ENCODE data around the gene ACVRL1. TPM values are rescaled to one million over a fixed set of nuclear protein-coding genes. Genes with fewer than 3 reads are reported as not detected.

The ACVRL1 gene
- total RNA-seq, 4 donors from 2014 or later, result 115 to 440 (median 137) TPM

- DNase-seq, result peak; percentile 29
- Histone ChIP-seq H3K27me3 (no peaks in the 10 kb centered on the region), H3K9me3 (no peaks in the 10 kb centered on the region), H3K36me3 (no peaks in the 10 kb centered on the region), H3K4me3 (no peak overlapping the region), H3K27ac (peak overlapping the region; percentile 60 to 81 (median 74)), H3K4me1 (peaks cover 24 to 88% (median 65%) of the 10 kb centered on the region in 4 donors)
- in situ Hi-C loops (cut with MboI; ENCODE audit: low pct_ligation_motif_present in 1 of 4, low pct_unique_long_range_greater_than_20kb in 1 of 4, low sequenced_read_pairs in 3 of 4) (no loop called here), intact Hi-C loops (cut with DNase I; ENCODE audit: low total_unique reads) (no loop called here)
- TF ChIP-seq POLR2AphosphoS5 (IDR thresholded peaks at IDR 0.05), result peak in 1 of 3 donors; percentile 9
- no peak for TF ChIP-seq CTCF (IDR thresholded peaks at IDR 0.05)
- WGBS, 2 donors (ENCODE audit: low coverage in 1 of 2), result 35 to 57% methylated on average over 1 to 3 of the region's 3 CpGs
Measured at GRCh38 chr12:51959211-51959610, 51.9 kb downstream of the ACVRL1 start.

GRCh38 chr12:51959921-51960320, 52.6 kb downstream of the ACVRL1 start:
- whole genome bisulfite sequencing, 2 donors (ENCODE audit: low coverage in 1 of 2), result 73 to 80% methylated on average over 1 to 4 of the region's 4 CpGs
- Histone ChIP-seq H3K9me3 (no peaks in the 10 kb centered on the region), H3K27ac (peak overlapping the region; percentile 60 to 81 (median 74)), H3K36me3 (no peaks in the 10 kb centered on the region), H3K4me3 (no peak overlapping the region), H3K27me3 (no peaks in the 10 kb centered on the region), H3K4me1 (peaks cover 20 to 80% (median 61%) of the 10 kb centered on the region in 4 donors)
- in situ Hi-C loops (cut with MboI; ENCODE audit: low pct_ligation_motif_present in 1 of 4, low pct_unique_long_range_greater_than_20kb in 1 of 4, low sequenced_read_pairs in 3 of 4), result no loop called here
- intact Hi-C loops (cut with DNase I; ENCODE audit: low total_unique reads), result no loop called here
- no peak for DNase-seq
- no peak for TF ChIP-seq POLR2A (IDR thresholded peaks at IDR 0.05)

GRCh38 chr12:51960488-51960887, 53.2 kb downstream of the ACVRL1 start:
- 50 to 80% methylated on average over 1 of the region's 1 CpG for WGBS, 2 donors (ENCODE audit: low coverage in 1 of 2)
- H3K4me1 ChIP-seq, result peaks cover 19 to 75% (median 55%) of the 10 kb centered on the region in 4 donors
- no peak for DNase-seq

GRCh38 chr12:51960890-51961289, 53.6 kb downstream of the ACVRL1 start:
- in situ Hi-C loops (cut with MboI; ENCODE audit: low pct_ligation_motif_present in 1 of 4, low pct_unique_long_range_greater_than_20kb in 1 of 4, low sequenced_read_pairs in 3 of 4), result no loop called here
- WGBS, 2 donors (ENCODE audit: low coverage in 1 of 2), result 66 to 72% methylated on average over 6 of the region's 6 CpGs
- Histone ChIP-seq H3K27ac (peak overlapping the region; percentile 60 to 81 (median 74)), H3K9me3 (no peaks in the 10 kb centered on the region), H3K36me3 (no peaks in the 10 kb centered on the region), H3K4me1 (peaks cover 15 to 71% (median 51%) of the 10 kb centered on the region in 4 donors), H3K4me3 (no peak overlapping the region), H3K27me3 (no peaks in the 10 kb centered on the region)
- TF ChIP-seq POLR2A (IDR thresholded peaks at IDR 0.05), result no peak
- TF ChIP-seq EP300 (IDR thresholded peaks at IDR 0.05; ENCODE audit: low read depth), result no peak
- no peak for TF ChIP-seq CTCF (IDR thresholded peaks at IDR 0.05)
- TF ChIP-seq POLR2AphosphoS5 (IDR thresholded peaks at IDR 0.05), result no peak
- intact Hi-C loops (cut with DNase I; ENCODE audit: low total_unique reads), result no loop called here
- no peak for DNase-seq

More at GRCh38 chr12:51960488-51960887, 53.2 kb downstream of the ACVRL1 start:
- TF ChIP-seq CTCF (IDR thresholded peaks at IDR 0.05) (no peak), POLR2A (IDR thresholded peaks at IDR 0.05) (no peak), POLR2AphosphoS5 (IDR thresholded peaks at IDR 0.05) (peak in 1 of 3 donors; percentile 16), EP300 (IDR thresholded peaks at IDR 0.05; ENCODE audit: low read depth) (no peak)
- Histone ChIP-seq H3K36me3 (no peaks in the 10 kb centered on the region), H3K9me3 (no peaks in the 10 kb centered on the region), H3K27me3 (no peaks in the 10 kb centered on the region), H3K4me3 (no peak overlapping the region), H3K27ac (peak overlapping the region; percentile 60 to 81 (median 74))
- intact Hi-C loops (cut with DNase I; ENCODE audit: low total_unique reads) (no loop called here), in situ Hi-C loops (cut with MboI; ENCODE audit: low pct_ligation_motif_present in 1 of 4, low pct_unique_long_range_greater_than_20kb in 1 of 4, low sequenced_read_pairs in 3 of 4) (no loop called here)

- TF ChIP-seq POLR2A (IDR thresholded peaks at IDR 0.05) (peak; percentile 28), POLR2AphosphoS5 (IDR thresholded peaks at IDR 0.05) (peak in 2 of 3 donors; percentile 31 to 52), CTCF (IDR thresholded peaks at IDR 0.05) (no peak)
- no peak overlapping the region for H3K4me3 ChIP-seq
- WGBS, 2 donors (ENCODE audit: low coverage in 1 of 2), result 14% methylated on average over 1 of the region's 1 CpG; no CpG with 5 or more reads in 1 of the 2 donors
- no peaks in the 10 kb centered on the region for H3K36me3 ChIP-seq
- DNase-seq, result peak; percentile 43
- in situ Hi-C loops (cut with MboI; ENCODE audit: low pct_ligation_motif_present in 1 of 4, low pct_unique_long_range_greater_than_20kb in 1 of 4, low sequenced_read_pairs in 3 of 4) (no loop called here), intact Hi-C loops (cut with DNase I; ENCODE audit: low total_unique reads) (no loop called here)
- no peaks in the 10 kb centered on the region for H3K27me3 ChIP-seq
- peaks cover 14 to 61% (median 46%) of the 10 kb centered on the region in 4 donors for H3K4me1 ChIP-seq
- H3K9me3 ChIP-seq, result no peaks in the 10 kb centered on the region
- peak overlapping the region; percentile 60 to 81 (median 74) for H3K27ac ChIP-seq
Measured at GRCh38 chr12:51961834-51962233, 54.5 kb downstream of the ACVRL1 start.

Data from transverse colon (tissue), 4 donors.